IMR-90 (cell line): Measurements from ENCODE around the gene L1CAM. TPM values are rescaled to one million over a fixed set of nuclear protein-coding genes. Genes with fewer than 3 reads are reported as not detected.
A peak's percentile ranks its signal among the peaks of the same experiment; 100 is the strongest.

Experiments used
- ATAC-seq: fragments of 200-7000 bp; cut with Tn5 transposase; 2 replicates; pipeline ENCODE4 v1.9.1; 2020; ENCODE audit warnings: low read depth, mild to moderate bottlenecking, moderate library complexity
- BruUV-seq: library from RNA; stranded (reverse); fragments of 400-500 nt; replicated peaks from 2 replicates; lab custom pipeline; 2021; lab: Mats Ljungman, UMichigan
- CTCF ChIA-PET: fragments of 300-600 bp; formaldehyde crosslinking; extraction: SDS; loops from one replicate; lab custom pipeline; 2021; ENCODE audit warnings: antibody characterized with exemption; lab: Yijun Ruan, JAX
- POLR2A ChIA-PET: fragments of 300-600 bp; sonication (Branson Sonifier 250); formaldehyde crosslinking; loops from one replicate; lab custom pipeline; 2022; ENCODE audit warnings: antibody characterized with exemption; ENCODE audit not compliant: unreplicated experiment; lab: Charles Lee
- DNase-seq: peaks from one replicate; pipeline ENCODE4 v3.0.0; 2013
- H2AFZ ChIP-seq: replicated peaks from 2 replicates; pipeline ENCODE3; 2013; ENCODE audit warnings: low read length, mild to moderate bottlenecking; ENCODE audit not compliant: poor library complexity
- H2AK5ac ChIP-seq: 2 replicates; pipeline ENCODE4 v1.6.1; 2013; ENCODE audit warnings: low read depth, low read length, inconsistent platforms
- H2AK9ac ChIP-seq: replicated peaks from 2 replicates; pipeline ENCODE3; 2013; ENCODE audit warnings: mild to moderate bottlenecking, low read depth, low read length, moderate library complexity; ENCODE audit not compliant: poor library complexity
- H2BK120ac ChIP-seq: 2 replicates; pipeline ENCODE4 v1.6.1; 2013; ENCODE audit warnings: low read depth, low read length, inconsistent platforms
- H2BK15ac ChIP-seq: 3 replicates; pipeline ENCODE4 v1.6.1; 2013; ENCODE audit warnings: low read depth, low read length, inconsistent platforms
- H2BK20ac ChIP-seq: 2 replicates; pipeline ENCODE4 v1.6.1; 2013; ENCODE audit warnings: low read depth, mild to moderate bottlenecking, inconsistent platforms, low read length, moderate library complexity
- H2BK5ac ChIP-seq: 2 replicates; pipeline ENCODE4 v1.6.1; 2013; ENCODE audit warnings: mild to moderate bottlenecking, low read depth, low read length, inconsistent platforms; ENCODE audit not compliant: poor library complexity, severe bottlenecking
- H3K14ac ChIP-seq: replicated peaks from 2 replicates; pipeline ENCODE4 v1.6.1; 2013; ENCODE audit warnings: low read depth, low read length, inconsistent platforms
- H3K18ac ChIP-seq: 2 replicates; pipeline ENCODE4 v1.6.1; 2013; ENCODE audit warnings: low read depth, low read length, control low read depth
- H3K23ac ChIP-seq: 2 replicates; pipeline ENCODE4 v1.6.1; 2013; ENCODE audit warnings: low read depth, low read length, inconsistent platforms
- H3K27ac ChIP-seq: 2 replicates; pipeline ENCODE4 v1.5.1; 2013; ENCODE audit warnings: mild to moderate bottlenecking, control low read depth, low read length; ENCODE audit not compliant: insufficient read depth
- H3K27me3 ChIP-seq: 2 replicates; pipeline ENCODE4 v1.6.1; 2013; ENCODE audit warnings: low read length; ENCODE audit not compliant: control insufficient read depth, insufficient read depth
- H3K36me3 ChIP-seq: 2 replicates; pipeline ENCODE4 v1.6.1; 2013; ENCODE audit warnings: low read length, mixed read lengths; ENCODE audit not compliant: control insufficient read depth, insufficient read depth
- H3K4ac ChIP-seq: 2 replicates; pipeline ENCODE4 v1.6.1; 2013; ENCODE audit warnings: low read depth, low read length, inconsistent platforms
- H3K4me1 ChIP-seq: 2 replicates; pipeline ENCODE4 v1.6.1; 2013; ENCODE audit warnings: low read length, mixed read lengths; ENCODE audit not compliant: control insufficient read depth, insufficient read depth
- H3K4me2 ChIP-seq: 2 replicates; pipeline ENCODE4 v1.6.1; 2013; ENCODE audit warnings: low read depth, mild to moderate bottlenecking, control low read depth, low read length, moderate library complexity
- H3K4me3 ChIP-seq: 2 replicates; pipeline ENCODE4 v1.5.1; 2013; ENCODE audit warnings: low read depth, mild to moderate bottlenecking, control low read depth, low read length, moderate library complexity; ENCODE audit not compliant: insufficient read depth
- H3K56ac ChIP-seq: 2 replicates; pipeline ENCODE4 v1.6.1; 2013; ENCODE audit warnings: low read length, inconsistent platforms; ENCODE audit not compliant: insufficient read depth; ENCODE audit errors: extremely low read depth
- H3K79me1 ChIP-seq, 2 experiments: 2 replicates each; pipeline ENCODE4 v1.6.1; 2013; ENCODE audit warnings: low read length in 2 of 2, inconsistent platforms in 1 of 2, low read depth in 1 of 2
- H3K9ac ChIP-seq: 2 replicates; pipeline ENCODE4 v1.6.1; 2013; ENCODE audit warnings: low read depth, low read length, control low read depth
- H3K9me1 ChIP-seq: 2 replicates; pipeline ENCODE4 v1.6.1; 2013; ENCODE audit warnings: low read length, inconsistent platforms; ENCODE audit not compliant: insufficient read depth
- H3K9me3 ChIP-seq: 2 replicates; pipeline ENCODE4 v1.6.1; 2013; ENCODE audit warnings: low read length; ENCODE audit not compliant: control insufficient read depth, insufficient read depth
- H4K20me1 ChIP-seq: 2 replicates; pipeline ENCODE4 v1.6.1; 2013; ENCODE audit warnings: low read length, inconsistent platforms; ENCODE audit not compliant: insufficient read depth
- H4K5ac ChIP-seq: 2 replicates; pipeline ENCODE4 v1.6.1; 2013; ENCODE audit warnings: mild to moderate bottlenecking, low read depth, low read length, control low read depth
- H4K8ac ChIP-seq, 2 experiments: 2 replicates each; pipeline ENCODE4 v1.6.1; 2013; ENCODE audit warnings: low read depth in 2 of 2, low read length in 2 of 2, control low read depth in 1 of 2, inconsistent platforms in 1 of 2
- H4K91ac ChIP-seq: 2 replicates; pipeline ENCODE4 v1.6.1; 2013; ENCODE audit warnings: low read depth, low read length, inconsistent platforms; ENCODE audit not compliant: insufficient read depth
- BHLHE40 ChIP-seq: fragments of 150-350 bp; IDR thresholded peaks from 2 replicates; pipeline ENCODE4 v1.6.1; 2016; ENCODE audit warnings: mild to moderate bottlenecking, low read depth, low read length
- CEBPB ChIP-seq: IDR thresholded peaks from 2 replicates; pipeline ENCODE4 v1.6.1; 2012; ENCODE audit warnings: low read depth, low read length, improper control_type of control experiment
- ELK1 ChIP-seq: fragments of 150-350 bp; IDR thresholded peaks from 2 replicates; pipeline ENCODE4 v1.6.1; 2016; ENCODE audit warnings: low read depth, mild to moderate bottlenecking, low read length, moderate library complexity, borderline replicate concordance
- MAFK ChIP-seq: IDR thresholded peaks from 2 replicates; pipeline ENCODE4 v1.6.1; 2012; ENCODE audit warnings: low read depth, low read length, improper control_type of control experiment
- NFE2L2 ChIP-seq: fragments of 150-350 bp; IDR thresholded peaks from 2 replicates; pipeline ENCODE4 v1.6.1; 2016; ENCODE audit warnings: low read depth, mild to moderate bottlenecking, low read length
- WGBS, 2 experiments: methylation state at CpG; one replicate each; pipeline versions ENCODE4 v1.1.5 to v1.1.7; 2013; ENCODE audit warnings: missing lambda C conversion rate in 2 of 2; ENCODE audit not compliant: insufficient read length in 1 of 2; ENCODE audit errors: extremely low coverage in 2 of 2; 5-methylcytosine and 5-hydroxymethylcytosine counted together
- dilution Hi-C: fragments of 300-500 bp; cut with HindIII; formaldehyde crosslinking; loops from one replicate; pipeline ENCODE4 v1.14.3; 2018; ENCODE audit warnings: low sequenced_read_pairs; ENCODE audit not compliant: unreplicated experiment
- in situ Hi-C: fragments of 300-500 bp; cut with MboI; formaldehyde crosslinking; loops from 3 replicates; pipeline ENCODE4 v1.14.3; 2019; ENCODE audit warnings: low sequenced_read_pairs, inconsistent platforms, mixed read lengths
- intact Hi-C: fragments of 100-400 bp; cut with micrococcal nuclease; formaldehyde crosslinking; loops from 2 replicates; pipeline ENCODE4 v1.10.0; 2022
- polyA plus RNA-seq, 3 experiments: library from polyadenylated mRNA; depleted of rRNA; stranded (reverse); fragments of >200 nt; gene quantifications; 2 replicates each; pipeline ENCODE4 v1.2.3, GENCODE V29; 2012; ENCODE audit warnings: low replicate concordance in 1 of 3
- total RNA-seq: library from RNA; depleted of rRNA; stranded (reverse); fragments of >200 nt; gene quantifications from 2 replicates; pipeline ENCODE4 v1.2.3, GENCODE V29; 2012
- TF ChIP-seq, protein P1 (sequence below): conservative IDR thresholded peaks from 2 replicates; pipeline ENCODE4 v1.5.1; 2012; ENCODE audit warnings: mild to moderate bottlenecking, low read depth, low read length, improper control_type of control experiment

The L1CAM gene
- total and polyA plus RNA-seq, 2 of the 4 experiments (the other 2 are of a cell fraction), result 0.36 to 1.9 TPM

DNA sequence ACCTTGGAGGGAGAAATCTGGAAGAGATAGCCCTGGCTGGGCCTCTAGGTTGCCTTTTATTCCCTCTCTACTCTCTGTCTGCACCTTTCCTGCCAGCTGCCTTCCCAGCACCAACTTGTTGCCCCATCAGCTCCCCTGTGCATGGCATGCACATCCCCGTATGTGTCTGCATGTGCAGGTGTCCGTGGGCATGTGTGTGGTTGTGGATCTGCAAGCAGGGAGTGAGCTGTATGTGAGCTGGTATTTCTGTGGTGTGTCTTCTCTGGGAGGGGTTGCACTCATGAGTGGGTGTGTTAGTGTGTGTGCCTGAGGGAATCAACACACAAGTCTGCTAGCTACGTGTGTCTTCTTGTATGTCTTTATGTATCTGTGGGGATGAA, 9.9 kb downstream of the L1CAM start:
- Histone ChIP-seq H2AK9ac (peak overlapping the region; percentile 61), H2BK5ac (no peak overlapping the region), H3K79me1 (no peaks in the 10 kb centered on the region), H4K20me1 (no peaks in the 10 kb centered on the region; the same call in 1 of the 2 replicates), H3K23ac (no peak overlapping the region), H3K9ac (no peak overlapping the region), H4K8ac (no peak overlapping the region), H3K27ac (no peak overlapping the region), H4K91ac (no peak overlapping the region), H4K5ac (no peak overlapping the region), H3K9me3 (no peaks in the 10 kb centered on the region), H3K4ac (no peak overlapping the region), H3K9me1 (no peaks in the 10 kb centered on the region), H3K27me3 (peaks cover 32% of the 10 kb centered on the region), H2BK20ac (no peak overlapping the region), H3K36me3 (no peaks in the 10 kb centered on the region), H3K4me2 (no peak overlapping the region), H3K56ac (no peak overlapping the region), H2BK15ac (no peak overlapping the region), H2AFZ (no peak overlapping the region), H2BK120ac (no peak overlapping the region), H2AK5ac (no peak overlapping the region), H3K4me1 (no peaks in the 10 kb centered on the region), H3K18ac (no peak overlapping the region), H3K14ac (no peak overlapping the region), H3K4me3 (no peak overlapping the region)
- dilution Hi-C loops, result no loop called here
- DNase-seq (no peak), ATAC-seq (no peak)
- ChIA-PET CTCF (no interaction called here), POLR2A (no interaction called here)
- TF ChIP-seq, protein P1, sequence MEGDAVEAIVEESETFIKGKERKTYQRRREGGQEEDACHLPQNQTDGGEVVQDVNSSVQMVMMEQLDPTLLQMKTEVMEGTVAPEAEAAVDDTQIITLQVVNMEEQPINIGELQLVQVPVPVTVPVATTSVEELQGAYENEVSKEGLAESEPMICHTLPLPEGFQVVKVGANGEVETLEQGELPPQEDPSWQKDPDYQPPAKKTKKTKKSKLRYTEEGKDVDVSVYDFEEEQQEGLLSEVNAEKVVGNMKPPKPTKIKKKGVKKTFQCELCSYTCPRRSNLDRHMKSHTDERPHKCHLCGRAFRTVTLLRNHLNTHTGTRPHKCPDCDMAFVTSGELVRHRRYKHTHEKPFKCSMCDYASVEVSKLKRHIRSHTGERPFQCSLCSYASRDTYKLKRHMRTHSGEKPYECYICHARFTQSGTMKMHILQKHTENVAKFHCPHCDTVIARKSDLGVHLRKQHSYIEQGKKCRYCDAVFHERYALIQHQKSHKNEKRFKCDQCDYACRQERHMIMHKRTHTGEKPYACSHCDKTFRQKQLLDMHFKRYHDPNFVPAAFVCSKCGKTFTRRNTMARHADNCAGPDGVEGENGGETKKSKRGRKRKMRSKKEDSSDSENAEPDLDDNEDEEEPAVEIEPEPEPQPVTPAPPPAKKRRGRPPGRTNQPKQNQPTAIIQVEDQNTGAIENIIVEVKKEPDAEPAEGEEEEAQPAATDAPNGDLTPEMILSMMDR, result no peak
- TF ChIP-seq BHLHE40, result no peak
- no peak for TF ChIP-seq MAFK
- TF ChIP-seq ELK1, result no peak
- no peak for TF ChIP-seq CEBPB
- TF ChIP-seq NFE2L2, result no peak
- no TSS peak for BruUV-seq
- intact Hi-C loops, result no loop called here
- in situ Hi-C loops, result no loop called here
- WGBS, 2 experiments, result no CpG with 5 or more reads among the region's 3 CpGs
